Iris pigment epithelial cell (primary cell): Measurements from ENCODE around the gene KPTN.
"Not testable (repeated sequence)": the region's sequence is repeated elsewhere in the genome, so short reads cannot be mapped to it uniquely, and the experiment has no call there.

Experiments used
- DNase-seq: peaks from one replicate; pipeline ENCODE4 v3.0.0-alpha.2; 2011; ENCODE audit warnings: low read depth

The KPTN gene

DNA sequence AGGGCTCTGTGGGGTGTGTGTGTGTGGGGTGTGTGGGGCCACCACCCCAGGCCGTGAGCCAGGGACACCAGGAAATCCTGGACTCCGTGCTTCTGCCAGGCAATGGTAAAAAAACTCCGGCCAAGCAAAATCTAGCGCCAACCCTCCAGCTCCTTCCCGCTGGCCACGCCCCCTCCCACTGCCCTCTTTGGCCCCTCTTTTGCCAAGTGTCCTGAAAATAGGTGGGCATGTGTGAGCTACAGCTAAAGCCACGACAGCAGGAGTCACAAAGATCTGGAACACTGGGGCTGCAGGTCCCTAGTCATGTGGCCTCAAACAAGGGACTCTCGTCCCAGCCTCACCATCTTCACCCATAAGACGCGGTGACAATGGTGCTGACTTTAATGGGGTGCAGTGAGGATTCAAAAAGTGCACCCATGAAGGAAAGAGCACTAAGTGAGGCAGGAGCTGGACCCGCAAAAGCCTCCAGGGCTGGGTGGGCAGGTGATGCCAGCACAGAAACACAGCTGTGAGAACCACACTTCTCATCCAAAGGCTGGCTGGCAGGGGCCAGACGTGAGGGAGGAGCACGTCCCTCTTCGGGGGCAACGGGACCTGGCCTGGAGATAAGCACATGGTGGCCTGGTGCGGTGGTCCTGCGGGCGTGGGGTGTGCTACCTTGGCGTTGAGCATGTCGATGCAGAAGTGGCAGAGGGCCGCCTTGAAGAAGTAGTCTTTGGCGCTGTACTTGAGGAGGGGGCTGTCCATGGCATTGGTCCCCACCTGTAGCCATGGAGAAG lies 7.5 kb upstream of the KPTN start:
- no peak for DNase-seq

DNA sequence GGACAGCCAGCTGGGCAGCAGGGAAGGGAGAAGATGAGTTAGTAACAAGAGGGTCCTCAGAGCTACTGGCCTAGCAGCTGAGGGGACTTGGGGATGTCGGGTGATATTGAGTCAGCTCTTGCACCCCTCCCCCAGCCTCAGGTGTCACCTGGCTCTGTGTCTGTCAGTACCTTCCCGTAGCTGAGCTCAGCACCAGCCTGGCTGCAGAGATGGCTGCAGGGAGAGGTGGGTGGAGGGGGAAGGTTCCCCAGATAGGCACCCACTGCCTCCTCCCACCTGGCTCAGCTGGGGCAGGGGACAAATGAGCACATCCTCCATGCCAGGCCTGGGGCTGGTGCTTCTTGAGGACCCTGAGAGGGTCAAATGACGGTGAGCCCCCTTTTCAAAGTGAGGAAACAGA lies 6.8 kb upstream of the KPTN start:
- no peak for DNase-seq

DNA sequence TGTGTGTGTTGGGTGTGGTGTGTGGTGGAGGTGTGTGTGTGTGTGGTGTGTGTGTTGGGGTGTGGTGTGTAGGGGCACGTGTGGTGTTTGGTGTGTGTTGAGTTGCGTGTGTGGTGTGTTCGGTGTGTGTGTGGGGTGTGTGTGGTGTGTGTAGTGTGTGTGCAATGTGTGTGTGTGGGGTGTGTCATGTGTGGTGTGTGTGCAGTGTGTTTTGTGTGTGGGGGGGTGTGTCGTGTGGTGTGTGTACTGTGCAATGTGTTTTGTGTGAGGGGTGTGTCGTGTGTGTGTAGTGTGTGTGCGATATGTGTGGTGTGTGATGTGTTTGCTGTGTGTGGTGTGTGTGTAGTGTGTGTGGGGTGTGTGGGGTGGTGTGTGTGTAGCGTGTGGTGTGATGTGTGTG lies 6.0 kb upstream of the KPTN start:
- no peak for DNase-seq

DNA sequence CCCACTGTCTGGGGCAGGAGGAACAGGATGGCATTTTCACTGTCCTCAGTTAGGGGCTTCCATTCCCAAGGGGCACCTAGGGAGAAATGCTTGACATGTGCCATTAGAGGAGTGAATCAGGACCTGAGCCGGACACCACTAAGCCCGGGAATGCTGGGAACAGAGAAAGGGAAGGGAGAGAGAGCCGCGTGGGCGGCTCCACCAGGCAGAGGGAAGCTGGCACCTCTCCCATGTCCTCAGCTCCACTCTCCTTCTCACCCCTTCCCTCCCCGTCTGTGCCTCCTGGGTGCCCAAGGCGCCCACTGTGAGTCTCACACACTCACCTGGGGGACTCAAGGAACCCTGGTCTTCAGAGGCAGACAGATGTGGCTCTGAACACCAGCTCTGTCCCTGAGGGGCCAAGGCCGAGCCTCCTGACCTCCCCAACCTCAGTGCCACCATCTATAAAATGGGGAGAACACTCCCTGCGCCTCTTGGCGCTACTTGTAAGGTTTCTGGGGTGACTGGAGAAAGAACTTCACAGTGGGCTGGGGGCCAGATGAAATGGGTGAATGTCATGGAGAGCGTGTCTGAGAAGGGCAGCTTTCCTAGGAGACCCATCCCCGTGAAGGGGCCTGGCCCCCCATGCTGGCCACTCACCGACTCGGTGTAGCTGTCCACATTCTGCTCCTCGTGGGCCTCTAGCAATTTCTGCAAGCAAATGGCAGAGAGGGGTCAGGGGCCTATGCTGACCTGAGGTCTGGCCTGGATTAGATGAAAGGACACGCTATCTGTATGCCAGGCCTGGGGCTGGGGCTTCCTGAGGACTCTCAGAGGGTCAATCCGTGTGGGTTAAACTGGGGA lies 5.3 kb upstream of the KPTN start:
- no peak for DNase-seq

DNA sequence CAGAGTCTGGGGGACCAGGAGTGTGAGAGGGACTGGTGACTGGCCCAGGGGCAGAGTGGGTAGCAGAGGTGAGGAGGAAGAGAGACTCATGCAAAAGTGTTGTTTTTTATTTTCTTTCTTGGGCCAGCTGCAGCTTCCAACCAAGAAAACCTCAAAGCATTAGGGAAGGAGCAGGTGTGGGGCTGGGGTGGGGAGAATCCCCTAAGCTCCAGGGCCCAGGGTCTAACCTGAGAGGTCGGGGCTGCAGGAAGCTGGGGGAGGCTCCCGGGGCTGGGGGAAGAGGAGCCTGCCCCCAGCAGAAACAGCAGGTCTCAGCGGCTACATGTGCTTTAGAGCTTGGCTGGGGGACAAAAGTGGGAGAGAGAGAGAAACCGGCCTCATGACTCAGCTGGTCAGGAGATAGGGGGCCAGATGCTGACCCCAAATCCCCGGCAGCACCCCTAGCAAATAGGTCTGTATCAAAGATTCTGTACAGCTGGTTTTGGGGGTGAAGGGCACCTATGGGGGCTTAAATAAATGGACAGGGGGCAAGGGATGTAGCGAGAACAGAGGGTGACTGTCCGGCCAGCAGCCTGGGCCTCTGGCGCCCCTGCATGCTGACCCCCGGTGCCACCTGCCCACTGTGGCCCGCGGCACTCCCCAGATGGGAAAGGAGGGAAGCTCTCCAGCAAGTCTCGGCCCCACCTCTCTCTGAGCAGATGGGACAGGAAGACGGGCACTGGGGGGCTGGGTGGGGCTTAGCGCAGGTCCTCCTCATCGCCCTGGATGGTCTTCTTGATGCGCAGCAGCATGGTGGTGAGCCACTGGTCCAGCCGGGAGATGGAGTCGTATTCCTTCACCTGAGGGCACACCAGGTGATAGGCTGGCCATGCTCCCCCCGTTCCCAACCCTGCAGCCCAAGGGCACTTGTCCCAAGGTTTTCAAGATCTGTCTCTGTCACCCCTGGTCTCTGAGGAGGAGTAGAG lies 3.8 kb upstream of the KPTN start:
- DNase-seq: no peak

DNA sequence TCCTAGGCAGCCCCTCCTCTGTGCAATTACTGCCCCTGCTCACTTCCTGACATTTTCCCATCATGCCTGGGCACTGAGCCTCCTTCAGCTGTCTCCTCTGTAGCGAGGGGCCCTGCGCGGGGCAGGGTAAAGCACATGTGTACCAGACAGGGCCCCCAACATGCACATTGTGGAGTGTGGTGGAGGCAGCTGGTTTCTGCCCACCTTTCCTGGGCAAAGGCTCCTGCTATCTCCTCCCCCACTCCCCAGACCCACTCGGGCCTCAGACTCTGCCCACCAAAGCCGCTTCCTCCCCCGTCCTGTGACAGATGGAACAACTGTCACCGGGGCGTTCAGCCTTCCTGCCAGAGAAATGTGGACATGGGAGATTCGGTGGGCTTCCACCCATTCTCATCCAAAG lies 2.9 kb upstream of the KPTN start:
- no peak for DNase-seq

DNA sequence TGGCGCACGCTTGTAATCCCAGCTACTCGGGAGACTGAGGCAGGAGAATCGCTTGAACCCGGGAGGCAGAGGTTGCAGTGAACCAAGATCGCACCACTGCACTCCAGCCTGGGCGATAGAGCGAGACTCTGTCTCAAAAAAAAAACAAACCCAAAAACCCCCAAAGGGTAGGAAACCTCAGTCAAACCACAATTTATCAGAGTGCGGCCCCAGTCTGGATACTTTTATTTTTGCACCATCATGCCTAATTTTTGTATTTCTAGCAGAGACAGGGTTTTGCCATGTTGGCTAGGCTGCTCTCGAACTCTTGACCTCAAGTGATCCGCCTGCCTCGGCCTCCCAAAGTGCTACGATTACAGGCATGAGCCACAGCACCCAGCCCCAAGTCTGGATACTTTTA lies 2.2 kb upstream of the KPTN start:
- DNase-seq: not testable (repeated sequence)

DNA sequence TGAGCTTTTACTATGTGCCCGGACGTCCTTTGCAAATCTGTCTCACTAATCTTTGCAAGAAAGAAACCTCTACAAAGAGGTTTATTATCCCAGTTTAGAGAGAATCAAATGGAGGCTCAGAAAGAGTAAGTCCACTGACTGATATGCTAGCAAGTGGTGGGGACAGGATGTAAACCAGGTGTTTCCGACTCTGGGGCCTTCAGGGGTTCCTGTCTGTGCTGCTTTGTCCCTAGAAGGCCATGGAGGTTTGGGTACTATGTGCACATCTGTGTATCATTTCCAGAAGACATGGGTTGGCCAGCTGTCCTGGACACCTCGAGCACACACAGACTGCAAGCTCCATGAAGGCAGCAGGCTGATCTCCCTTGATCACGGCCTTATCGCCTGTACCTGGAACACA lies 1.2 kb upstream of the KPTN start:
- no peak for DNase-seq

DNA sequence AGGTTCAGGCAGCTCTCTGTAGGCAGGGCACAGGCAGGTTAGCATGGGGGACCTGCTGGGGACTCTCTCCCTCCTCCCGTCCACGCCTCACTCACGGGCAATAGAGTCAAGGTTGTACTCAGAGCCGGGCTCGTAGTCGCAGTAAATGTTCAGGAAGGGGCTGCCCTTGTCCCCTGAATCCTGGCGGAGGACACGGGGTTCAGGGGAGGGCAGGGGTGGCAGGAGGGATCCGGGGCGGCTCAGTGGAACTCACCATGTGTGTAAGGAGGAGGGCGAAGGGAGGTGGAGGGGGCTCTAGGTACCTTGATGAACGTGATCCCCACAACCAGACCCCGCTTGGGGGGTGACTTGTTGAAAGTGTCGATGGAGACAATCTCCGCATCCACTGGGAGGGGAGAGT lies 819 bp downstream of the KPTN start:
- no peak for DNase-seq

DNA sequence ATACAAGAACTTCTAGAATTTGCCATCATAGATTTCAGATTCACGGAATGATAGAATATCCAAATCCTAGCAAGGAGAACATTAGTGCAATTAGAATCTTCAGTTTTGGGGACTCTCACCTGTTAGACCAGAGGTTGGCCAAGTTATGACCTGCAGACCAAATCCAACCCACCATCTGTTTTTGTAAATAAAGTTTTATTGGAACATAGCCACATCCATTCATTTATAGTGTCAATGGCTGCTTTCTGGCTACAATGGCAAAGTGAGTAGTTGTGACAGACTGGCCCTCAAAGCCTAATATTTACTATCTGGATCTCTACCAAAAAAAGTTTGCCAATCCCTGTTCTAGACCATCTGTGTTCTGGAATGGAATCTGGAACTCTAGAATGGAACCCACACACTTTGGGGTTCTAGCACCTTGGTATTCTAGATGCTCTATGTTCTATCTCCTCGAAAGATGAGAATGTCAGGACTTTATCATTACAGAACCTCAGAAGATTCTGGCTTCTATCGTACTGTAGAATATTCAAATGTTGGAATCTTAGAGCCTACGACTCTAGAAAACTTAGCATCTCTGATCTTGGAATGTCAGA lies 2.5 kb downstream of the KPTN start:
- no peak for DNase-seq

DNA sequence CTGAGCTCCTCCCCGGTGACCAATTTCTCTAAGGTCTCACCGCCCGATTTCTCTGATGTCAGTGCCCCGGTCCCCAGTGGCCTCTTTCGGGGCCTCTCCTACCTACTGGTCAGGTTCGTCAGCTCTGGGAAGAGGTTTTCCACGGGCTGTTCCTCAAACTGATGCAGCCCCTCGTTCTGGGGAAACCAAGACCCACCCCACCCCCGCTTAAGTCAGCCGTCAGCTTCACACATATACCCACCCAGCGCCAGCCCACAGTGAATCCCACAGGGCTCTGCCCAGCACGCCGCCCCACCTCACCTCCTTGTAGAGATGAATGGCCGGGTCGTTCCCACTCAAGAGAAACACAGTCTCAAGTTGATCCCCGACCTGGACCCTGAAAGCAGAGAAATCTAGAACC lies 3.4 kb downstream of the KPTN start:
- no peak for DNase-seq

DNA sequence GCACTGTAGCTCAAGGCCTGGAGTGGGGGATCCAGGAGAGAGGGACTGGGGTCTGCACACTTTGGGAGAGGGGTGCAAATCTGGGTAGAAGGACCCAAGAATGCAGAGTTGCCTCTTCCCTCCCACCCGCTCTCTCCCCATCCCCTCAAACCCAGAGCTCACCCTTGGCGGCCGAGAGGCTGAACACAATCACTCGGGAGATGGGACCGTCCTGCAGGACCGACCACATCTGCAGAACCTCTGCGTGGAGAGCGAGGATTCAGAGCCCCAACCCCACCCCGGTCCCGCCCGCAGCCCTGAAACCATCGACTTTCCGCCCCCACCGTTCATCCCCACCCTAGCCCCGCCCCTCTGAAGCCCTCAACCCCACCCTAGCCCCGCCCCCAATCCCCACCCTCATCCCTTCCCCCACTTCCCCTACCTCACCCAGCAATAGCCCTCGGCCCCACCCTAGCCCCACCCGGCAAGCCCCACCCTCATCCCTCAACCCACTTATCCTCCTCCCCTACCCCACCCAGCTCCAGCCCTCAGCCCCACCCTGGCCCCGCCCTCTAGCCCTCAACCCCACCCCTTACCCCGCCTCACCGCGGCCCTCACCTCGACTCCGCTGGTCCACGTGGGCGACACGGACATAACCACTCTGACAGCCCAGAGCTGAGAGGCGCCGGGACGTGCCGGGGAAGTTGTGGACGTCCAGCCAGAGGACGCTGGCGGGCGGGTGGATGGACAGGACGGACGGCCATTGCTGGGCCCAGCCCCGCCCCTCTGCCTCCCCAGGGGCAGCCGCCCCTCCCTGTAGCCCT lies 4.1 kb downstream of the KPTN start:
- DNase-seq: peak; percentile 40

DNA sequence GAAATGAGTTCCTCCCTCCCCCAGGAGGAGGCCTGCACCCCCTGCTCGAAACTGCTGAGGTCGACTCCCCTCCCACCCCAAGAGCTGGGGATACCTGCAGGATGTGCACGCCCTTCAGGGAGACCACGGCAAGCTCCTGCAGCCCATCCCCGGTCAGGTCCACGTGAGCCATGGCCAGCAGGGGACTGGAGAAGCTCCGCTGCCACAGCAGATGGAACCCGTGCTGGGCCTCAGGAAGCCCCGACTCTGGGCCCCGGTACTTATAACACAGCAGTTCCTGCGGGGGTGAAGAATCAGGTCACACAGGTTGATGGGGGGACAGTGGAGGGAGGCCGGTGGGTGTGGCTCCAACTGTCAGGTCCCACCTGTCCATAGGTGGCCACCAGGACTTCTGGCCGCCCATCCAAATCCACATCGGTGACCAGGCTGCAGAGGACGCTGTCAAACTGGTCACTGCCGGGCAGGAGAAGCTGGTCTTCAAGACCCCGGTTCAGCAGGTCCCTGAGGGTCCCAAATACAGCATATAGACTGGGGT lies 7.5 kb downstream of the KPTN start:
- no peak for DNase-seq

DNA sequence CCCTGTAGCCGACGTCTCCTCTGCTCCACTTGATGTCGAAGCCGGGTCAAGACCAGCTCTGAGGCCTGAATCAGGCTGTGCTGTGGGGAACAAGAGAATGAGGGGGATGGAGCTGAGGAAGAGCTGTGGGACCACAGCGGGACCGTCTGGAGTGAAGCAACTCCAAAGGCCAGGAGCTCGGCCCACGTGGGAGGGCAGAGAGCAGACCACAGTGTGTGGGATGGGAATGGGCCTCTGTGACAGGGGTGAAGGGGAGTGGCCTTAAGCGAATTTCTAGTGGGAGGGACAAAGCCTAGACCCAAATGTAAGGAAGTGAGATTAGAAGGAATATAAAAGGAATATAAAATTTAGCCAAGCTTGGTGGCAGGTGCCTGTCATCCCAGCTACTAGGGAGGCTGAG lies 8.6 kb downstream of the KPTN start:
- no peak for DNase-seq

DNA sequence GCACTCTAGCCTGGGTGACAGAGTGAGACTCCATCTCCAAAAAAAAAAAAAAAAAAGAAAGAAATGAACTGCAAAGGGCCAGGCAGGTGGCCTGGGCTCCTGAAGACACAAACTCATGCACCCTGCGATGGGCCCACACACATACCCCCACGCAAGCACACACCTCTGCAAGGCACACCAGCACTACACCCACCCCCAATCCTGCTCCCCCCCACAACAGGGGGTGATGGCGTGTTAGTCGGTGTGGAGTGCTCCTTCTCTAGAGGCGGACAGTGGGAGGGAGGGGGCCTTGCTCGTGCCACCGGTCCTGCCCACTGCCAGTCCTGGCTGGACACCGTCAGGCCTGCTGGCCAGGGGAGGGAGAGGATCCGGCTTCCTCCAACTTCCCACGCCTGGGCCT lies 10.7 kb downstream of the KPTN start:
- DNase-seq: no peak

DNA sequence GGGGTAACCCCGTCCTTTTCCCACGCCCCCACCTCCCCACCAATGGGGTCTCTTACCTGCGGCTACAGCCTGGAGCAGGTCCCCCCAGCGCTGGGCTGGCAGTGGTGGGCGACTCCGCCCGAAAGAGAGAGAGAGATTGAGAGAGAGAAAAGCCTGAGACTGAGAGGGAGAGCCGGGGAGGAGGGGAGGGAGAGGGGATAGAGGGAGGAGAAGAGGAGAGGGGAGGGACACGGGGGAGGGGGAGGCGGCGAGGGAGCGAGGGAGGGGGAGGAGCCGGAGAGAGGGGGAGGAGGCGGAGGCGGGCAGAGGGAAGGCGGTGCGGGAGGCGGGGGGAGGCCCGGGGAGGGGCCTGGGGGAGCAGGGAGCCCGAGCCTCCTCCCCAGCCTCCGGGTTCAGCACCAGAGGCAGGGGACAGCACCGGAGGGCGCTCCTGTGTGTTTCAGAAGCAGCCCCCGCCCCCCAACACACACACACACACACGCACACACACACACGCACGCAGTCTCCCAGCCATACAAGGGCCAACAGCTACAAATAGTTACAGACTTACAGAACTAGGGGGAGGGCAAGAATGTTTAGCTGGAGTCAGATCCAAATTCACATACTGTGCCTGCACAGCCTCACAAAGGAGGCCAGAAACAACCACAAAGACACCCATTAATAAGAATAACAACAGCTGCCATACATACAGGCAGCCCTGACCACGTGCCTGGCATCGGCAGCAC lies 12.1 kb downstream of the KPTN start, which contains the start of gene SLC8A2:
SLC8A2 (minus strand) TSS at position 161 of the 725 bp plus-strand sequence. CDS start 5,490 bp downstream, outside the sequence.
- DNase-seq: peak; percentile 76

DNA sequence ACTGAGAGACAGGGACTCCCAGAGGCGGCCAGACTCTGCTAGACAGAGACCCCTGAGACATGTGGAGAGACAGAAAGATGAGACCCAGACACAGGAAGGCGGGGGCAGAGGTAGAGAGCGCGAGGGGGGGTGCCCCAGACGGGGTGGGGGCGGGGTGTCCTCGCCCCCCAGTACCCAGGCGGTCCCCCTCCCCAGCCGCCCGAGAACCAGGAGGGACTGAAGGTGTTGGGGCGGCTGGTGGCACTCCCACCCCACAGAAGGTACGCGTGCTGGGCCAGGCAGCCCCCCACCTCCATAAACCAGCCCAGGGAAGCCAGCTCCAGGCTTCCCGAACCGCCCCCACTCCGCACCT lies 12.7 kb downstream of the KPTN start:
- no peak for DNase-seq

DNA sequence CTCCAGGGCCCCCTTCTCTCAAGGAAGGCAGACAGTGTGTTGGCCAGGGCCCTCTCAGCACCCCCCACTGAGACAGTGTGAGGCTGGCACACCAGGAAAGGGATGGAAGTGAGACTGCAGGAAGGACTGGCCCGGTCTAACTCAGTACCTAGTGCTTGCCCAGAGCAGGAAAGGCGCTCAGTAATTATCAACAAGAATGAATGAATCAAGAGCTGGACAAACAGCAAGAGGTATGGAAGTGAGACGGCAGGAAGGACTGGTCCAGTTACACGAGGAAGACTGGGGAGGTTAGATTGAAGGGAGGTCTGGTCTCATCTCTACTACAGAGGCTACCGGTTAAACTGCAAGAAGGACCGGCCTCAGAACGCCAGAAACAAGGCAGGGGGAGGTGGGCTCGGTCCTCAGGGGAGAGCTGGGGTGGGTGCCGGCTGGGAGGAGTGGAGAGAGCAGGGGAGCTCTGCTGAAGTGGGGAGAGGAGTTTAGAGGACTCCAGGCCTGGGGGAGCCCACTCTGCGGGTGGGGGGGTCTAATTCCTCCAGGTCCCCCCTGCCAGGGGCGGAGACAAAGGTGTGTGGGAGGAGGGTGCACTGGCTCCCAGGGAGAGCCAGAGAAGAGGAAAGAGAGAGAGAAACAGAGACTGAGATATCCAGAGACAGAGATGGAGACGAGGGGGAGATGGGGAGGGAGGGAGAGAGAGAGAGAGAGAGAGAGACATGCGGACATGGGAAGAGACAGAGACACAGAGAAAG lies 13.4 kb downstream of the KPTN start:
- no peak for DNase-seq

DNA sequence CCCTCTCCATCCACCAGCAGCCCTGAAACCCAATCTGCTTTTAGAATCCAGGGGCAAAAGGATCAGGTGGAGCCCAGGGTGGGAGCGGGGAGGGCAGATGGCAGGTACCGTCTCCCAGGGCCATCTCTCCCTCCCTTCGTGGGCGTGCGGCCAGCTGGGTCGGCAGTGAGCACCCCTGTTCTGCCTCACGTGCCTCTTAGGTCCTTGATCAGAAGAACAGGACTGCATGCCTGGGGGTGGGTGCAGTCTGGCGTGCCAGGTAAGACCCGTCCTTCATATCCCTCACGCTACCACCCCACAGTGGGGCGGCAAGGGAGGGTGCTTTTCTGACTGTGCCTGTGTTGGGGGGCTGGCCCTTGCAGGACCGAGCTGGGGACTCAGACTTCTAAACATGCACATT lies 14.3 kb downstream of the KPTN start:
- no peak for DNase-seq

DNA sequence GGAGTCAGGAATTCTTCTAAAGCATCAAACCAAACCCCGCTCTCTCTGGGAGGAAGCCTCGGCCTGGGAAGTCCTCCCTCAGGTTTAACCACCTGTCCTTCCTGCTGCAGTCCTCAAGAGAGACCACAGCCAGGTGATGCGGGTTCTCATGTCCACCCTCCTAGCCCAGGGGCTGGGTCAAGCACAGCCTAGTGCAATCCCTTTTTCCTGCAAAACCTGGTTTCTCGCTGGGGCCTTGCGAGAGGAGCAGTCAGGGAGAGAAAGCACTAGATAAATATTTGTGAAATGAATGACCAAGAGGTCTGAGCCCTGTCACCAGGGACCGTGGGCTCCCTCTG lies 14.7 kb downstream of the KPTN start:
- DNase-seq: no peak
